Karpas-422 (cell line): Measurements from ENCODE around the gene CCDC171. TPM values are rescaled to one million over a fixed set of nuclear protein-coding genes. Genes with fewer than 3 reads are reported as not detected.

Source experiments
- DNase-seq: peaks from one replicate; pipeline ENCODE4 v3.0.0-alpha.2; 2015
- H2AFZ ChIP-seq: fragments of 200-600 bp; sonication (generic); 2 replicates; pipeline ENCODE4 v1.6.1; 2014; ENCODE audit warnings: antibody characterized with exemption, low read length, mixed read lengths
- H3K27ac ChIP-seq: fragments of 200-600 bp; sonication (generic); 2 replicates; pipeline ENCODE4 v1.5.1; 2014; ENCODE audit warnings: mild to moderate bottlenecking, low read length, moderate library complexity
- H3K27me3 ChIP-seq: fragments of 200-600 bp; sonication (generic); 2 replicates; pipeline ENCODE4 v1.6.1; 2014; ENCODE audit warnings: low read length, mixed read lengths
- H3K36me3 ChIP-seq: fragments of 200-600 bp; sonication (generic); 2 replicates; pipeline ENCODE4 v1.6.1; 2014; ENCODE audit warnings: low read length, mixed read lengths; ENCODE audit not compliant: insufficient read depth
- H3K4me1 ChIP-seq: fragments of 200-600 bp; sonication (generic); 2 replicates; pipeline ENCODE4 v1.6.1; 2014; ENCODE audit warnings: mild to moderate bottlenecking, low read length, mixed read lengths
- H3K4me2 ChIP-seq: fragments of 200-600 bp; sonication (generic); 2 replicates; pipeline ENCODE4 v1.6.1; 2014; ENCODE audit warnings: low read length, low read depth, mild to moderate bottlenecking; ENCODE audit not compliant: poor library complexity, severe bottlenecking
- H3K4me3 ChIP-seq: fragments of 200-600 bp; sonication (generic); 2 replicates; pipeline ENCODE4 v1.5.1; 2014; ENCODE audit warnings: mild to moderate bottlenecking, antibody characterized with exemption, low read length, mixed read lengths
- H3K79me2 ChIP-seq: fragments of 200-600 bp; sonication (generic); 2 replicates; pipeline ENCODE4 v1.6.1; 2014; ENCODE audit warnings: mild to moderate bottlenecking, low read length, mixed read lengths
- H3K9ac ChIP-seq: fragments of 200-600 bp; sonication (generic); 2 replicates; pipeline ENCODE4 v1.6.0; 2014; ENCODE audit warnings: low read length
- H3K9me2 ChIP-seq: fragments of 200-600 bp; sonication (generic), shearing (Covaris generic); replicated peaks from 2 replicates; pipeline ENCODE4 v1.6.0; 2014; ENCODE audit warnings: mild to moderate bottlenecking, low read length, moderate library complexity; ENCODE audit not compliant: insufficient read depth
- H3K9me3 ChIP-seq: fragments of 300-700, 200-600 bp; sonication (generic); 2 replicates; pipeline ENCODE4 v1.6.1; 2014; ENCODE audit warnings: low read length, mixed read lengths
- H4K20me1 ChIP-seq: fragments of 200-600 bp; sonication (generic); 2 replicates; pipeline ENCODE4 v1.6.1; 2014; ENCODE audit warnings: mild to moderate bottlenecking, antibody characterized with exemption, low read length, low read depth; ENCODE audit not compliant: insufficient read depth
- small RNA-seq: library from RNA; depleted of rRNA; stranded (forward); fragments of <200 nt; gene quantifications from one replicate; pipeline ENCODE3, GENCODE V24; 2014
- total RNA-seq: library from RNA; depleted of rRNA; stranded (reverse); fragments of >200 nt; shearing (Covaris generic); gene quantifications from 2 replicates; pipeline ENCODE4 v1.2.3, GENCODE V29; 2014; ENCODE audit warnings: low replicate concordance; rRNA removed

Gene CCDC171
- total RNA-seq, 1 experiment from 2014 or later = 3.1 TPM

DNA sequence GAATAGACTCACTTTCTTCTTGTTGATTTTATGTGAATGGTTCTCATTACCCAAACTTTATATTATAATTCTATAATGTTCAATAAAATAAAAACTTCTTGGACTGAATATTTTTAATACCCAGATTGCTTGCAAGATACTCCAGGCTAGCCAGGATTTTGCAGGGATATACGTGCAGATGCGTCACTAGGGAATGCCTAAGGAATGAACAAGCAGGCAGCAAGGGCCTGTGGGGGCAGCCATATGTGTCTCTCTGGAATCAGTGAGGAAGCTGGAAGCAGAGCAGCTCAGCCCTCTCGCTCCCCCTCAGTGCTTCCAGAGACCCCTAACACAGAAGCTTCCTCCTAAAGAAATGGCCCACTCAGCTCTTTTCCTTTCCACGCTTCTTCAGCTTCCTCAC lies 457.4 kb downstream of the CCDC171 start:
- Histone ChIP-seq H3K9me3 (no peaks in the 10 kb centered on the region), H3K27ac (no peak overlapping the region), H3K4me2 (no peak overlapping the region), H3K4me3 (no peak overlapping the region), H3K4me1 (no peaks in the 10 kb centered on the region), H3K9ac (no peak overlapping the region), H3K9me2 (no peaks in the 10 kb centered on the region), H3K79me2 (no peaks in the 10 kb centered on the region), H2AFZ (no peak overlapping the region), H3K36me3 (no peaks in the 10 kb centered on the region), H3K27me3 (no peaks in the 10 kb centered on the region), H4K20me1 (no peaks in the 10 kb centered on the region)
- no peak for DNase-seq

DNA sequence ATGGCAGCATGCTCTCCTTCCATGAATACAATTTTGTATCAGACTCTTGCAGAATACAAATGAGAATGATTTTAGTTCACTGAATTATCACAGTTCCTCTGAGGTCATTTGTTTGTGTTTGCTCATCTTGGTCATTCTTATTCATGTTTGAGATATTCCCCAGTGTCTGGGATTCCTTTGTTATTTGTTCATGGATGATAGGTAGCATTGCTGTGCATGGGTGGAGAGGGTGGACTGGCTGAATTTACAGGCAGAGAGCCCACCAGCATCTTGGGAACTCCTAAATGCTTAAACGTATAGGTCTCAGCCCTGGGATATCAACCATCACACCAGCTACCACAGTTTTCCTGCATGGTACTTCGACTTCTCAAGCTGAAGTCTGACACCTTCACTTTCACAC lies 459.8 kb downstream of the CCDC171 start:
- Histone ChIP-seq H2AFZ (no peak overlapping the region), H3K4me3 (no peak overlapping the region), H3K36me3 (no peaks in the 10 kb centered on the region), H3K4me2 (no peak overlapping the region), H3K9me3 (peaks cover 1% of the 10 kb centered on the region; the same call in 1 of the 2 replicates), H3K79me2 (no peaks in the 10 kb centered on the region), H3K9ac (no peak overlapping the region), H3K4me1 (no peaks in the 10 kb centered on the region), H4K20me1 (no peaks in the 10 kb centered on the region), H3K27me3 (no peaks in the 10 kb centered on the region), H3K9me2 (no peaks in the 10 kb centered on the region), H3K27ac (no peak overlapping the region)
- DNase-seq = no peak

DNA sequence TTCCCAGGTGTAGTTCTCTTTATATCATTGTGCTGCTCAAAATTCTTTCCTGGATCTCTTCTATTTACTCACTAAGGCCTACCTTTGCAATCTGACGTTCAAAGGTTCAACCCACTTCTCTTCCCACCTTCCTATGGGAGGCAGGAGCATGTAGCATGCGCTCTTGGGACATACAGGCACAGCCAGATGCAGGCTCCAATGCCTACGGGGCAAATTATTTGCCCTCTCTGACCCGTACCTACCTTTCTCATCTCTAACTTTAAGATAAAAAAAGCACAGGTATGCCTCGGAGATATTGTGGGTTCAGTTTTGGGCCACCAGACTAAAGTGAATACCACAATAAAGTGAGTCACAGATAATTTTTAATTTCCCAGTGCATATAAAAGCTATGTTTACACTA lies 460.5 kb downstream of the CCDC171 start:
- no peaks in the 10 kb centered on the region for H3K27me3 ChIP-seq
- no peaks in the 10 kb centered on the region for H3K79me2 ChIP-seq
- no peaks in the 10 kb centered on the region for H4K20me1 ChIP-seq
- H2AFZ ChIP-seq = no peak overlapping the region
- H3K36me3 ChIP-seq = no peaks in the 10 kb centered on the region
- H3K9me3 ChIP-seq = peaks cover 5% of the 10 kb centered on the region; the same call in 1 of the 2 replicates
- no peak overlapping the region for H3K4me3 ChIP-seq
- no peak overlapping the region for H3K4me2 ChIP-seq
- no peak overlapping the region for H3K27ac ChIP-seq
- DNase-seq = no peak
- no peaks in the 10 kb centered on the region for H3K9me2 ChIP-seq
- no peaks in the 10 kb centered on the region for H3K4me1 ChIP-seq
- no peak overlapping the region for H3K9ac ChIP-seq

DNA sequence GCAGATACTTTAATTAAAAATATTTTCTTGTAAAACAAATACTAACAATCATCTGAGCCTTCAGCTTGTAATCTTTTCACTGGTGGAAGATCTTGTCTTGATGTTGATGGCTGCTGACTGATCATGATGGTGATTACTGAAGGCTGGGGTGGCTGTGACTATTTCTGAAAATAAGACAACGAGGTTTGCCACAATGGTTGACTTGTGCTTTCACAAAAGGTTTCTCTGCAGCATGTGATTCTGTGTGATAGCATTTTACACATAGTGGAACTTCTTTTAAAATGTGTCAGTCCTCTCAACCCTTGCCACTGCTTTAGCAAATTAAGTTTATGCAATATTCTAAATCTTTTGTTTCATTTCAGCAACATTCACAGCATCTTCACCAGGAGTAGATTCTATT lies 461.0 kb downstream of the CCDC171 start:
- no peaks in the 10 kb centered on the region for H4K20me1 ChIP-seq
- no peak overlapping the region for H3K9ac ChIP-seq
- H3K4me3 ChIP-seq = no peak overlapping the region
- no peak for DNase-seq
- no peaks in the 10 kb centered on the region for H3K79me2 ChIP-seq
- no peak overlapping the region for H3K4me2 ChIP-seq
- H3K4me1 ChIP-seq = no peaks in the 10 kb centered on the region
- H2AFZ ChIP-seq = no peak overlapping the region
- H3K36me3 ChIP-seq = no peaks in the 10 kb centered on the region
- H3K9me2 ChIP-seq = no peaks in the 10 kb centered on the region
- H3K27ac ChIP-seq = no peak overlapping the region
- H3K27me3 ChIP-seq = no peaks in the 10 kb centered on the region
- peaks cover 5% of the 10 kb centered on the region; the same call in 1 of the 2 replicates for H3K9me3 ChIP-seq

DNA sequence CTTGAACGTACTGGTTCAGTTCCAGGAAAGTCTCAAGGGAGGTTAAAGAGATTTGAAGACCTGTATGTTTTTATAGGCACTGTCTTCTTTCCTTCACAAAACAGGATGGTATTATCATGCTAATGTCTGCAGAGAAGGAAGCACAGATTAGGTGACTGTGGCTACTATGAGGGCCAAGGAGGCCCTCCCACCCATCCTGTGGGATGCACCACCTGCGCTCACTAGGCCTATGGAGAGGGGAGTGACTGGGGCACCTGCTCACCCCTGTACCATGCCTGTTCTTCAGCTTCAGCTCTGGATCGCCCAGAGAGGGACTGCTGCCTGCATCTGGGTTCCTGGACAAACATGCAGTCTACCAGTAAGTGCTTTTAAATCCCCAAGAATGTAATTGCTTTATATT lies 469.4 kb downstream of the CCDC171 start:
- no peak overlapping the region for H3K4me3 ChIP-seq

DNA sequence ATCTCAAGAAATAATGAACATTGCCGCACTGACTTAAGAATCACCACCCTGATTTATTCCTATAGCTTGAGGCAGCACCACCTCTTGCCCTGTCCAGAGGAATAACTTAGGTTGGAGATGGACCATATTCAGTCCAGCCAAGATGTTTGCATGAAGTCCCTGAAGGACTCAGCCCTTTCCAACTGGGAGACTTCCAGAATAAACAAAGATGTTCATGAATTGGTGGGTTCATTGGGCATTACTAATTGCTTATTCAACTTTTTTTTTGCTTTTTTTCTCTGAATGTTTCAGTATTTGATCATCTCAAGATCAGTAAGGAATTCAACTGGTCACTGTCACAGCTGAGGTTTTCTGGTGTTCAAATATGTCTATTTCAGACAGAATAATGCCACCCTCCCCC lies 470.6 kb downstream of the CCDC171 start:
- no peaks in the 10 kb centered on the region for H3K4me1 ChIP-seq
- H3K4me3 ChIP-seq = no peak overlapping the region
- peak; percentile 9 for DNase-seq
- H3K27ac ChIP-seq = no peak overlapping the region
- H3K9me2 ChIP-seq = no peaks in the 10 kb centered on the region
- no peaks in the 10 kb centered on the region for H3K9me3 ChIP-seq
- no peaks in the 10 kb centered on the region for H3K27me3 ChIP-seq
- H2AFZ ChIP-seq = no peak overlapping the region
- H3K9ac ChIP-seq = no peak overlapping the region
- no peaks in the 10 kb centered on the region for H3K36me3 ChIP-seq
- H3K4me2 ChIP-seq = no peak overlapping the region
- no peaks in the 10 kb centered on the region for H3K79me2 ChIP-seq
- H4K20me1 ChIP-seq = no peaks in the 10 kb centered on the region

More for the DNA sequence above, 469.4 kb downstream of the CCDC171 start:
- H3K4me1 ChIP-seq = no peaks in the 10 kb centered on the region
- peaks cover 5% of the 10 kb centered on the region; the same call in 1 of the 2 replicates for H3K9me3 ChIP-seq
- no peak for DNase-seq
- no peaks in the 10 kb centered on the region for H3K79me2 ChIP-seq
- H3K4me2 ChIP-seq = no peak overlapping the region
- H3K27ac ChIP-seq = no peak overlapping the region
- no peaks in the 10 kb centered on the region for H3K9me2 ChIP-seq
- no peaks in the 10 kb centered on the region for H3K36me3 ChIP-seq
- H4K20me1 ChIP-seq = no peaks in the 10 kb centered on the region
- H3K9ac ChIP-seq = no peak overlapping the region
- no peaks in the 10 kb centered on the region for H3K27me3 ChIP-seq
- H2AFZ ChIP-seq = no peak overlapping the region

Small RNAs within 50 kb of the gene (small RNA-seq; reads per million reads assigned to genes)
- gene AL513423.1 = not detected
- gene HMGN2P16 = not detected
- gene RN7SL98P = not detected
- 0.24 reads per million for gene RNU6-14P
- not detected for gene RNU6-246P

Other genes starting within 250 kb of the CCDC171 start
- gene TTC39B, start 245.8 kb upstream of the CCDC171 start, total RNA-seq = 0.04 TPM in 2 replicates
- 53.4 and 63.0 TPM in 2 replicates for gene SNAPC3, start 130.2 kb upstream of the CCDC171 start, total RNA-seq
- 88.9 and 118 TPM in 2 replicates for gene PSIP1, start 42.1 kb upstream of the CCDC171 start, total RNA-seq